HG02852 (cell line): ENCODE data around the gene GDE1.
A peak's percentile ranks its signal among the peaks of the same experiment; 100 is the strongest.
"Not testable (repeated sequence)": the region's sequence is repeated elsewhere in the genome, so short reads cannot be mapped to it uniquely, and the experiment has no call there.

Source experiments
- ATAC-seq: cut with Tn5 transposase; IDR thresholded peaks from one replicate; pipeline ENCODE4 v1.9.1; 2021; ENCODE audit warnings: mild to moderate bottlenecking, moderate library complexity; ENCODE audit not compliant: unreplicated experiment

GDE1 gene

DNA sequence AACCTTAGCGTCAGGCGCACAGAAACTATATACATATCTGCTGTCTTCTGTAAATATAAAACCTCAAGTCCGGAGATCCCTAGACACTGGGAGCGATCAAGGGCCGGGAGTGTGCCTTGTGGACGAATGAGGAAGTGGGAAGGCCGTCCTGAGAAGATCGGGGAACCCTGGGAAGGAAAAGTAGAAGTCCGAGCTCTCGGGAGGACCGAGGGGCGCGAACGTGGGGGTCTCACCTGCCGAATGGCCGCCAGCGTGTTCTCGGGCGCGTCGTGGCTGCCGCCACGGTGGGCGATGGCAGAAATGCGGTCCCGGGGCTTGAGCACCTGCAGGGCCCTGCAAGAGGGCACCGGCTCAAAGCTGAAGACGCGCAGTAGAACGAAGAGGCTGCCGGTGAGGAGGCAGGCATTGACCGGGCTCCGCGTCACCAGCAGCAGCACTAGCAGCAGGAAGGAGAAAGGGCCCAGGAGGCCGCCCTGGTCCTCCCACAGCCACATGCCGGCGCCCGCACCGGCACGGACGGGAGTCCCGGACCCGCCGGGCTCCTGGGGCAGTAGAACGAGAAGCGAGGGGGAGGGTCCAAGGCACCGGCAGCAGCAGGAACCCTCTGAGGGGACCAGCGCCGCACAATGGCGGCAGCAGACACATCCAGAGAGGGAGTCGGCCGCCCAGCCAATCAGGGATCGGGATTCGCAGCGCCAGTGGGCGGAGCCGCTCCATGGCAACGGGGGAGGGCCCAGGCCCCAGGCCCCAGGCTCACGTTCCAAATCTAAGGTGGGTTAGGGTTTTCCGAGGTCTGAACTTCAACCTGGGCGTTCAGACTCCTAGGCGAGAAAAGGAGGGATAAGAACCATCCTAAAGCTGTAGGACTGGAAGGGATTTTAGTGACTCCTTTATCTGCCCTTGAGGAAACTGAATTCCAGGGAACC, at the start of gene GDE1:
GDE1 (minus strand) TSS at position 628 of the 926 bp plus-strand sequence; CDS start at position 494, 134 bp downstream.
- peak; percentile 67 for ATAC-seq

GRCh38 chr16:19567560-19567959, 45.7 kb upstream of the GDE1 start:
- no peak for ATAC-seq

DNA sequence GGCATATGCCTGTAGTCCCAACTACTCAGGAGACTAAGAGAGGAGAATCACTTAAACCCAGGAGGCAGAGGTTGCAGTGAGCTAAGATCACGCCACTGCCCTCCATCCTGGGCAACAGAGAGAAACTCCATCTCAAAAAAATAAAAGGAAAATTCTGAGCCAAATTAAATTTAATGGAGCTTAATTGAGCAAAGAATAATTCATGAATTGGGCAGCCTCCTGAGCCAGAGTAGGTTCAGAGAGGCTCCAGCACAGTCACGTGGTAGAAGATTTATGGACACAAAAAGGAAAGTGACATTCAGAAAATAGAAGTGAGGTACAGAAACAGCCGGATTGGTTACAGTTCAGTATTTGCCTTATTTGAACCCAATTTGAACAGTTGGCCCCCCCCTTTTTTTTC, 44.5 kb upstream of the GDE1 start:
- ATAC-seq = no peak

- ATAC-seq = no peak
Measured at GRCh38 chr16:19563377-19563776, 41.5 kb upstream of the GDE1 start.

DNA sequence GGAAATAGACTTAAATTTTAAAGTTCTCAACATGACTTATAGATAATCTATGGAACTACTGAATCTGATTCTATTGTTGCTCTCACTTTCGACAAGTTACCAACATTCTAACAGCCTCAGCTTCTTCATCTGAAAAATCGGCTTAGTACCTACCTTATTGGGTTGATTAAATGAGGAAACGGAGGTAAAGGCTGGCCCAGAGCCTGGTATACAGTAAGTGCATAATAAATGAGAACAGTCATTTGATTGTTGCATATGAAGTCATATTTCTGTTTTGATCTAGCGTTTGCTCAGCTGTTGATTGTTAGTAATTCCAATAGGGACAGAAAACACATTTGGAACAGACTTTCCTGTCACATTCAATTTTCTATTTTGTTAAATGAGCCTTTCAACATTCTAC, 38.2 kb upstream of the GDE1 start:
- no peak for ATAC-seq

- no peak for ATAC-seq
Measured at GRCh38 chr16:19559242-19559910, 37.5 kb upstream of the GDE1 start.

- no peak for ATAC-seq
Measured at GRCh38 chr16:19555938-19556771, 34.3 kb upstream of the GDE1 start.

GRCh38 chr16:19555186-19555937, 33.5 kb upstream of the GDE1 start, which contains the start of gene VPS35L:
TSS of gene VPS35L (plus strand) at chr16:19555703. CDS start at chr16:19555730, 27 bp downstream.
- ATAC-seq = peak; percentile 96

DNA sequence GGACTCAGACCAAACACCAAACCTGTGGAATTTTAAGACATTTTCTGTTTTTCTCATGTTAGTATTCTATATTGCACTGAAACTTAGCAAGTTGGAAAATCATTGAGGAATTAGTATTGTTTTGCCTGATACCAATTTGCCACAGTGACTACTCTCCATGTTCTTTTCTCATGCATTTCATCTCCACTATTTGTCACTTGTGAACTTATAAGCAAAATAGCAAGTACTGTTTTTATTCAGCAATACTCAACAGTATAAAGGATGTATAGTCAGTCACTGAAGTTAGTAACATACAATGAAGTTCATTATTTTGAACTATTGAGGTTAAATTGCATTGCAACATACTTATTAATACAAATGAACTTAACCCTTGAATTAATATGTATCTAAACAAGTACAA, 27.8 kb upstream of the GDE1 start:
- ATAC-seq = no peak

- no peak for ATAC-seq
Measured at GRCh38 chr16:19548144-19548543, 26.2 kb upstream of the GDE1 start.

GRCh38 chr16:19543278-19543996, 21.5 kb upstream of the GDE1 start:
- not testable (repeated sequence) for ATAC-seq

- ATAC-seq = no peak
Measured at GRCh38 chr16:19542138-19542821, 20.4 kb upstream of the GDE1 start.

- no peak for ATAC-seq
Measured at GRCh38 chr16:19540241-19540970, 18.5 kb upstream of the GDE1 start.

- no peak for ATAC-seq
Measured at GRCh38 chr16:19532601-19533000, 10.7 kb upstream of the GDE1 start.

DNA sequence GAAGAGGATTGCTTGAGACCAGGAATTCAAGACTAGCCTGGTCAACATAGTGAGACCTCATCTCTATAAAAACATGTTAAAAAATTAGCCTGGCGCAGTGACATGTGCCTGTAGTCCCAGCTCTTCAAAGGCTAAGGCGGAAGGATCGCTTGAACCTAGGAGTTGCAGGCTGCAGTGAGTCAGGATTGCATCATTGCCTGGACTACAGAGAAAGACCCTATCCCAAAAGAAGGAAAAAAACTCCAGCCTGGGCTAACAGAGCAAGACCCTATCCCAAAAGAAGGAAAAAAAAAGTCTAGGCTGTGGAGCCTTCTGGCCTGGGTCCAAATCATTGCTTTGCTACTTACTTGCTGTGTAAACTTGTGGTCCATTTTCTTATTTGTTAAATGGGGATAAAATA, 6.8 kb upstream of the GDE1 start:
- ATAC-seq = no peak

GRCh38 chr16:19527161-19527560, 5.3 kb upstream of the GDE1 start:
- ATAC-seq = no peak

DNA sequence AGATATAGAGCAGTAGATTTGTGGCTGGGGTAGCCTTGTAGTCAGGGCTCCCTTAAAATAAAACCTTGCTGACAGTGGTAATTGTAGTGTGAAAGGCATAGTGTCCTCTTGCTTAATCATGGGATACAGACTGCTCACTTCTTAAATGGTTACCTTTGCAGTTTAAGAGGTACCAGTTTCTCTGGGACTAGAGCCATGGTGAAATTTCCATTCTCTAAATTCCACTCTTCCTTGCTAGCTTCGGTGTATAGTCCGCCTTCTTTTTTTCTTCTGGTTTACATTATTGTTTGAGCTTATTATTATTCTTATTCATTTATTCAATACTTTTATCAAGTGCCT, 3.5 kb upstream of the GDE1 start:
- ATAC-seq = no peak

DNA sequence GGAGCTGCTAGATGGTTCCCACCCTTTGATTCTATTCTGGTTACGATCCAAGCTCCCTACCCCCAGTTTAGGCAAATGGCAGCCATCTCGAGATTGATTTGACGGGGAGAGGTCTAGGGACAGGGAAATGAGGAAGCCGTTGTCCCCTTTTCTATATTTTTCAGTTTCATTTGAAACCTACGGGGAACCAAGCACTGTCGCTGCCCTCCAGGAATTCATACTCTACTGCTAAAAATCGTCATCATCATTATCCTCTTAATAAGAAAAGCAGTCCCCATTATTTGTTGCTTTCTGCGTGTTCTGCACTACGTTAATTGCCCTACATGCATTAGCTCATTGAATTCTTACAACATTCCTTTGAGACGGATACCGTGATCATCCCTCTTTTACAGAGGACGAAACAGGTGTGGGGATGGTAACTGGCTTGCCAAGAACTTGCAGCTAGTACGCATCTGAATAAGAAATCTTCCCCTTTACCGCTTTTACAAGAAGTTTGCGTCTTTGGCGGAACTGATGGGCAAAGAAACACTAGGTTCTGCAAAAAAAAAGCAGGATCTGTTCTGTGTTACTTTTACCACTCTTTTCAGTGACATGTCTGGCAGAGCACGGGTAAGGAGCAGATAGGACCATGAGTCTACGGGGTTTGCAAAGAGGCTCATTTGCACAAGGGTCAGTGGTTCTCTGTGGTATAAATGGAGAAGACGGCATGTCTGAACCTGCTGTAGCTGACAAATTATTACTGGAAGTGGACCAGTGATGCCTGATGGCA, 2.9 kb upstream of the GDE1 start:
- ATAC-seq = no peak
